ENCODE results near the gene UBE2J2. TPM values are rescaled to one million over a fixed set of nuclear protein-coding genes. Genes with fewer than 3 reads are reported as not detected.

The UBE2J2 gene
- total RNA-seq, 3 donors from 2014 or later = 37.0 to 39.8 (median 37.4) TPM

- Histone ChIP-seq H3K9me3 (no peaks in the 10 kb centered on the region), H3K4me3 (no peak overlapping the region), H3K27me3 (peaks cover 0 to 35% of the 10 kb centered on the region in 2 donors), H3K36me3 (no peaks in the 10 kb centered on the region), H3K4me1 (peaks cover 0 to 2% of the 10 kb centered on the region in 2 donors), H3K27ac (no peak overlapping the region)
- intact Hi-C loops (cut with DNase I; ENCODE audit: low total_unique reads) = no loop called here
- TF ChIP-seq POLR2A (IDR thresholded peaks at IDR 0.05) (no peak), CTCF (IDR thresholded peaks at IDR 0.05) (no peak), POLR2AphosphoS5 (IDR thresholded peaks at IDR 0.05) (no peak)
- no peak for DNase-seq (ENCODE audit: low spot score in 2 of 2)
These were observed 12.1 kb upstream of the UBE2J2 start for GRCh38 chr1:1285611-1286311.

GRCh38 chr1:1285102-1285571, 11.5 kb upstream of the UBE2J2 start:
- no peaks in the 10 kb centered on the region for H3K9me3 ChIP-seq
- H3K27me3 ChIP-seq = peaks cover 0 to 35% of the 10 kb centered on the region in 2 donors
- intact Hi-C loops (cut with DNase I; ENCODE audit: low total_unique reads) = no loop called here
- no peaks in the 10 kb centered on the region for H3K4me1 ChIP-seq
- H3K27ac ChIP-seq = no peak overlapping the region
- TF ChIP-seq CTCF (IDR thresholded peaks at IDR 0.05) (no peak), POLR2A (IDR thresholded peaks at IDR 0.05) (no peak), POLR2AphosphoS5 (IDR thresholded peaks at IDR 0.05) (no peak)
- H3K4me3 ChIP-seq = no peak overlapping the region
- H3K36me3 ChIP-seq = no peaks in the 10 kb centered on the region
- no peak for DNase-seq (ENCODE audit: low spot score in 2 of 2)

DNA sequence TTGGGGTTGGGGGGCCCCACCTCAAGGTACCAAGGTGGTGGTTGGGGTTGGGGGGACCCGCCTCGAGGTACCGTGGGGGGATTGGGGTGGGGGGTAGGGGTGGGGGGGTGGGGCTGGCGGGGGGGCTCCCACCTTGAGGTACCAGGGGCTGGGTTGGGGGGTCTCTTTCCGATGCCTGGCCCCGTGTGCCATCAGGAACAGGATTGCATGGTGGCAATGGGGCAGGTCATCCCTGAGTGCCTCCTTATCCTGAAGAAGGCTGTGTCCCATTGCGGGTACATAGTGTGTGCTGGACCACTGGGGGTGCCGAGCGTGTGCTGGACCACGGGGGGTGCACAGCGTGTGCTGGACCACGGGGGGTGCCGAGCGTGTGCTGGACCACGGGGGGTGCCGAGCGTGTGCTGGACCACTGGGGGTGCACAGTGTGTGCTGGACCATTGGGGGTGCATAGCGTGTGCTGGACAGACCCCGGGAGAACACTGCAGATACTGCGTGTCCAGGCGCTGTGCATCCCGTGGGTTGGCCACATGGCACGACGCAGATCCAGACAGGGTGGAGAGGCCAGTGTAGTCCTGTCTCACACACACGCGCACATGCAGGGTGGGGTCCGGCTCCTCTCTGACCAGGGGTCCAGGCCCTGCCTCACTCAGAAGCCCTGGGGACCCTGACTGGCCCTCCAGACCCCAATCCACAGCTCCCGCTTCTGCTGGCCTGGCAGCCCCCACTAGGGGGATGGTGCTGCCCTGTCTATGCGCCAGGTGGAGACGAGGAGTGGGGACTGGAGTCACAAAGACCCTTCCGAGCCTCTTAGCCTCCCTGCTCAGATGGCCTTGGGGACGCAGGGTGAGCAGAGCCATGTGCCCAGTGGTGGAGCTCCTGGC, 10.8 kb upstream of the UBE2J2 start:
- TF ChIP-seq CTCF (IDR thresholded peaks at IDR 0.05) (no peak), POLR2AphosphoS5 (IDR thresholded peaks at IDR 0.05) (no peak), POLR2A (IDR thresholded peaks at IDR 0.05) (no peak)
- H3K4me3 ChIP-seq = no peak overlapping the region
- H3K27me3 ChIP-seq = peaks cover 0 to 35% of the 10 kb centered on the region in 2 donors
- H3K4me1 ChIP-seq = no peaks in the 10 kb centered on the region
- no peaks in the 10 kb centered on the region for H3K9me3 ChIP-seq
- intact Hi-C loops (cut with DNase I; ENCODE audit: low total_unique reads) = no loop called here
- no peak overlapping the region for H3K27ac ChIP-seq
- DNase-seq (ENCODE audit: low spot score in 2 of 2) = no peak
- no peaks in the 10 kb centered on the region for H3K36me3 ChIP-seq

- Histone ChIP-seq H3K4me1 (no peaks in the 10 kb centered on the region), H3K27ac (no peak overlapping the region), H3K27me3 (peaks cover 0 to 35% of the 10 kb centered on the region in 2 donors), H3K36me3 (no peaks in the 10 kb centered on the region), H3K4me3 (no peak overlapping the region), H3K9me3 (no peaks in the 10 kb centered on the region)
- TF ChIP-seq CTCF (IDR thresholded peaks at IDR 0.05) (no peak), POLR2A (IDR thresholded peaks at IDR 0.05) (no peak), POLR2AphosphoS5 (IDR thresholded peaks at IDR 0.05) (no peak)
- intact Hi-C loops (cut with DNase I; ENCODE audit: low total_unique reads) = no loop called here
- no peak for DNase-seq (ENCODE audit: low spot score in 2 of 2)
These were observed 10.2 kb upstream of the UBE2J2 start for GRCh38 chr1:1283821-1284220.

DNA sequence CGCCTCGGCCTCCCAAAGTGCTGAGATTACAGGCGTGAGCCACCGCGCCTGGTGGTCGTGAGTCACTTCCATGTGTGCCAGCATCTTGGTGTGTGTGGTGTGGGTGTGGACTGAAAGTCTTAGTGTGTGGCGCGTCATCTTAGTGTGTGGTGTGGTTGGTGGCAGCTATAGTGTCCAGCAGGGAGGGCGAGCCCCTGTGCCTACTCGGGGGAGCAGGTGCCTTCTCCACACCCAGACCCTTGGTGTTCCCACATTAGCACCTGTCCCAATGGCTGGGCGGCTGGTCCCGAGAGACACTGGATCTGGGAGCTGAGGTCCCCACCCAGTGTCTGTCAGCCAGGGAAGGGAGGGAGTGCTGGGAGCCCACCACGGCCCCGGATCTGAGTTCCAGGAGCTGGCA, 9.3 kb upstream of the UBE2J2 start:
- intact Hi-C loops (cut with DNase I; ENCODE audit: low total_unique reads) = no loop called here
- Histone ChIP-seq H3K4me3 (no peak overlapping the region), H3K27ac (no peak overlapping the region), H3K4me1 (no peaks in the 10 kb centered on the region), H3K27me3 (peaks cover 0 to 35% of the 10 kb centered on the region in 2 donors), H3K9me3 (no peaks in the 10 kb centered on the region), H3K36me3 (no peaks in the 10 kb centered on the region)
- no peak for DNase-seq (ENCODE audit: low spot score in 2 of 2)
- TF ChIP-seq POLR2AphosphoS5 (IDR thresholded peaks at IDR 0.05) (no peak), CTCF (IDR thresholded peaks at IDR 0.05) (no peak), POLR2A (IDR thresholded peaks at IDR 0.05) (no peak)
